CD4-positive, alpha-beta T cell treated with Interleukin-17A for 1 hour (primary cell): ENCODE results near the gene FUT7.
"Not testable (repeated sequence)": the region's sequence is repeated elsewhere in the genome, so short reads cannot be mapped to it uniquely, and the experiment has no call there.

Source experiments
- DNase-seq: peaks from one replicate; pipeline ENCODE4 v3.0.0-alpha.2; 2020

FUT7 gene

GRCh38 chr9:137065336-137065967, 33.6 kb upstream of the FUT7 start:
- no peak for DNase-seq

DNA sequence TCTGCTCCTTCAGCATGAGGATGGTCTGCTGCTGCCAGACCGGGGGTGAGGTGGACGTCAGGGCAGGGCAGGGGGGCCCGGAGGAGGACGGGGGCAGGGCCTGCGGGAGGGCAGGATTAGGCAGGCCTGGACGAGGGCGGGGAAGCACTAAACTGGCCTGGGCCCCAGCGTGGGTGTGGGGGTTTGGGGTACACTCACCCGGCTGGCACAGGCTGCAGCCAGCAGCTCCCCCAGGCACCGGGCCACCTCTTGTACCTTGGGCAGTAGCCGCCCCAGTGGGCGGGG, 32.9 kb upstream of the FUT7 start:
- DNase-seq: no peak

DNA sequence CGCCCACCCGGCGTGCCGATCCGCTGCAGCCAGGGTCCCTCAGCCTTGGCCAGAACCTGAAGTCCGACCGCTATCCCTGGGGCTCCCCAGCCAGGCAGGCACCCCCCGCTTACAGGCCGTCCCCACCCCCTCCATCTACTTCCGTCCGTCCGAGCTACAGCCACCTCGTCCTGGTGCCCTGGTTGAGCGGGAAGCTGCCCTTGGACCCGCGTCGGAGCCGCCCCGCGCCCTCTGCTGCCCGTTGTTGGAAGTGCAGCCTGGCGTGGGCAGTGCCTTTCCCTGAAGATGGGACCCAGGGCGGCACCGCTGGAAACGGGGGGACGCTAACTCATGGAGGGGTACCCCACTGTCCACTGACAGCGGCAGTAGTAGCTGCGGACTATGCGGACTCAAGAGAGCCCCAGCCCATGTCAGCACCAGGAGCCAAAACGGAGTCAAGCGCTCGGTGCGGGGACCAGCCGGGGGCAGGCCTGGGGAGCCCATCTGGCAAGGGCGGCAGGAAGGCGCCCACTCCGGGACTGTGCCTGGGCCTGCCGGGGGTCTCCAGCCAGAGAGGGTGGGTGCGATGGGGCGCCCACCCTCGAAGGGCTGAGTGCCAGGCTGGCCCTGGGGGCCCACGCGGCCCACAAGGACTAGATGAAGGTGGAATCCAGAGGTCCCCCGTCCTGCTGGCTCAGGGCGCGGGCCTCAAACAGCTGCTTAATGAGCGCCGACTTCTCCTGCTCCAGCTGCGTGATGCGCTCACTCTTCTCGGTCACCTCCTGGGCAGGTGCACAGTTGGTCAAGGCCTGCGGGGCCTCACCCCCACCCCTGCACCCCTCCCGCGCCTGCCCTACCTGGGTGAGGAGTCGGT, 32.4 kb upstream of the FUT7 start:
- DNase-seq: peak; percentile 60

DNA sequence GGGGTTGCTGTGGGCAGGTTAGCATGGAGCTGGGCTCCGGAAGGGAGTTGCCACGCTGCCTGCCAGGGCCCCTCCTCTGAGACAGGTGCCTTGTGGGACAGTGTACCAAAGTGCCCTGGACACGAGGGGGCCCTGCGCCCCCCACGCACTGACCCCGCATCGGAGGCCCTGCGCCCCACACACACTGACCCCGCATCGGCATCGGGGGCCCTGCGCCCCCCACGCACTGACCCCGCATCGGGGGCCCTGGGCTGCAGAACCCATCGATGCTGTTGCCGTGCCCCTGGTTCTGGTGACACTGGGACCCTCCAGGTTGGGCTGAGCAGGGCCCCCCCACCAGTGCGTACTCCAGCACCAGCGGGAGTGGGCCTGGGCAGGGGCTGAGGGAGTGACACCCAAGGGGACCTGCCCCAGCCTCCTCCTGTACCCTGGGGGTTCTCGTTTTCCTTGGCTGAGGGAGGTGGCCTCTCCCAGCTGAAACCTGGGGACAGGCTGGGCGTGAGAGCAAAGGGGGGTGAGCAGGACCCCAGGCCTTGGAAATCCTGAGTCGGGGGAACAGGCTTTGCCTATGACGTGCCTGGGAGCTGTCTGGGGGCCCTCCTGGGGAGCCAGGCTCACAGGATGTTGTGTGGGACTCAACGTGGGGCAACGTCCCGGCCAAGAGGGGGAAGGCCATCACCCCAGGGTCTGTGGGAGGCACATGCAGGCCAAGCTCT, 31.6 kb upstream of the FUT7 start:
- DNase-seq: no peak

- not testable (repeated sequence) for DNase-seq
These were observed 30.9 kb upstream of the FUT7 start for GRCh38 chr9:137062798-137063197.

- DNase-seq: no peak
These were observed 30.5 kb upstream of the FUT7 start for GRCh38 chr9:137062384-137062783.

- no peak for DNase-seq
These were observed 26.8 kb upstream of the FUT7 start for GRCh38 chr9:137058521-137059234.

DNA sequence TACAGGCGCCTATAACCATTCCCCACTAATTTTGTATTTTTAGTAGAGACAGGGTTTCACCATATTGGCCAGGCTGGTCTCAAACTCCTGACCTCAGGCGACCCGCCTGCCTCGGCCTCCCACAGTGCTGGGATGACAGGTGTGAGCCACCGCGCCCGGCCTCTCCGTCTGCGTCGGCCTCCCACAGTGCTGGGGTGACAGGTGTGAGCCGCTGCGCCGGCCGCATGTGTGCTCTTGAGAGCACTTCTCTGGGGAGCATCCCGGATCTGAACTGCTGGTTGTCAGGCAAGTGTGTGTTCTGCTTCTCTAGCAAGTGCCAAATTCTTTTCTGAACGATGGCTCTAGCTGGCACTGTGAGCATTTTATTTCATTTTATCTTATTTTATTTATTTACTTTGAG, 25.7 kb upstream of the FUT7 start:
- DNase-seq: no peak

DNA sequence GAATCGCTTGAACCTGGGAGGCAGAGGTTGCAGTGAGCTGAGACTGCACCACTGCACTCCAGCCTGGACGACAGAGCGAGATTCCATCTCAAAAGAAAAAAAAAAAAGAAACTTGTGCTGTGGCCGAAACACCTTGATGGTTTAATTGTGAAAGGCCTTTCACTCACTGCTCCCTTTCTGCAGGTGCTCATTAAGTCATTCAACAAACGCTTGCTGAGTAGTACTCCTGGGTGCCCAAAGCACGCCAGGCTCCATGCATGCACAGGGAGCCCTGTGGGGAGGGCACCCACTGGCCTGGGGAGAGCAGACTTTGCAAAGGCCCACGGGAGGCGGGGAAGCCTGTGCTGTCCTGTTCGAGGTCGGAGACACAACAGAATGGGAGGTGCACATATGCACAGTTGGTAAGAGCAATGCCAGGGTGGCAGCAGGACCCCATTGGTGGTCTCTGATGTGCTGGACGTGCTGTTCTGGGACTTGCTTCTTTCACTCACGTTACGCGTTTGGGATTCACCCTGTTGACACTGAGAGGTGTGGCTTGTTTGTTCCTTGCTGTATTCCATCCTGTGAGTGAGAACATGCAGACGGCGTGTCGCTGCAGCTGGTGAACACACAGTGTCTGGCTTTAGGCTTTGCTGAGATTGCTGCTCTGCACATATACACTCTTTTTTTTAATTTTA, 25.0 kb upstream of the FUT7 start:
- no peak for DNase-seq

- no peak for DNase-seq
These were observed 23.8 kb upstream of the FUT7 start for GRCh38 chr9:137055385-137056364.

- no peak for DNase-seq
These were observed 23.1 kb upstream of the FUT7 start for GRCh38 chr9:137054932-137055384.

- peak; percentile 47 for DNase-seq
These were observed 22.4 kb upstream of the FUT7 start, which contains the start of gene ENTPD2 for GRCh38 chr9:137053944-137054931. ENTPD2 (minus strand) TSS chr9:137054061; CDS start chr9:137053997, 64 bp downstream.

- no peak for DNase-seq
These were observed 21.4 kb upstream of the FUT7 start for GRCh38 chr9:137052998-137053943.

- no peak for DNase-seq
These were observed 20.4 kb upstream of the FUT7 start for GRCh38 chr9:137052293-137052692.

GRCh38 chr9:137051145-137051724, 19.3 kb upstream of the FUT7 start:
- DNase-seq: no peak

GRCh38 chr9:137050570-137050969, 18.7 kb upstream of the FUT7 start:
- DNase-seq: no peak

- DNase-seq: peak; percentile 65
These were observed 17.9 kb upstream of the FUT7 start for GRCh38 chr9:137049544-137050449.
